ENCODE results near the gene ZNF727.

DNA sequence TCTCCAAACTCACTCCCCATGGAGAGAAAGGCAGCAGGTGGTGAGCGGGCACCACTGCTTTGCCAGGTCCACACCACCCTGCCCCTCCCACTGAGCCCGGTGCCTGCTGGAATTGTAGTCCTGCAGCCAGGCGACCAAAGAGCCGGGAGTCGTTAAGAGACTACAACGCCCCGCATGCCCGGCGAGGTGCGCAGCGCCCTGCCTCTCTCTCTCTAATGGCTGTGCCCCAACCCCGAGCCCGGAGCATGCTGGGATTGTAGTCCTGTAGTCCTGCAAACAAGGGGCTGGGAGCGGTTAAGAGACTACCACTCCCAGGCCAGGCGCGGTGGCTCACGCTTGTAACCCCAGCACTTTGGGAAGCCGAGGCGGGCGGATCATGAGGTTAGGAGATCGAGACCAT lies 8.1 kb upstream of the ZNF727 start:
- TF ChIP-seq NR2F1 (conservative IDR thresholded peaks at IDR 0.05): no peak
- TF ChIP-seq, protein P1, sequence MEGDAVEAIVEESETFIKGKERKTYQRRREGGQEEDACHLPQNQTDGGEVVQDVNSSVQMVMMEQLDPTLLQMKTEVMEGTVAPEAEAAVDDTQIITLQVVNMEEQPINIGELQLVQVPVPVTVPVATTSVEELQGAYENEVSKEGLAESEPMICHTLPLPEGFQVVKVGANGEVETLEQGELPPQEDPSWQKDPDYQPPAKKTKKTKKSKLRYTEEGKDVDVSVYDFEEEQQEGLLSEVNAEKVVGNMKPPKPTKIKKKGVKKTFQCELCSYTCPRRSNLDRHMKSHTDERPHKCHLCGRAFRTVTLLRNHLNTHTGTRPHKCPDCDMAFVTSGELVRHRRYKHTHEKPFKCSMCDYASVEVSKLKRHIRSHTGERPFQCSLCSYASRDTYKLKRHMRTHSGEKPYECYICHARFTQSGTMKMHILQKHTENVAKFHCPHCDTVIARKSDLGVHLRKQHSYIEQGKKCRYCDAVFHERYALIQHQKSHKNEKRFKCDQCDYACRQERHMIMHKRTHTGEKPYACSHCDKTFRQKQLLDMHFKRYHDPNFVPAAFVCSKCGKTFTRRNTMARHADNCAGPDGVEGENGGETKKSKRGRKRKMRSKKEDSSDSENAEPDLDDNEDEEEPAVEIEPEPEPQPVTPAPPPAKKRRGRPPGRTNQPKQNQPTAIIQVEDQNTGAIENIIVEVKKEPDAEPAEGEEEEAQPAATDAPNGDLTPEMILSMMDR (IDR thresholded peaks at IDR 0.05 in 2 of 3, conservative IDR thresholded peaks at IDR 0.05 in 1 of 3; ENCODE audit: control insufficient read depth in 2 of 3, extremely low read depth in 1 of 3, insufficient read depth in 1 of 3, low read depth in 3 of 3, low read length in 3 of 3): no peak
- no peak for TF ChIP-seq ZNF207 (IDR thresholded peaks at IDR 0.05; ENCODE audit: borderline replicate concordance)
- no peak for TF ChIP-seq SIN3A (IDR thresholded peaks at IDR 0.05; ENCODE audit: low read depth, low read length)
- TF ChIP-seq, protein P2, sequence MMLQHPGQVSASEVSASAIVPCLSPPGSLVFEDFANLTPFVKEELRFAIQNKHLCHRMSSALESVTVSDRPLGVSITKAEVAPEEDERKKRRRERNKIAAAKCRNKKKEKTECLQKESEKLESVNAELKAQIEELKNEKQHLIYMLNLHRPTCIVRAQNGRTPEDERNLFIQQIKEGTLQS (IDR thresholded peaks at IDR 0.05; ENCODE audit: borderline replicate concordance, extremely low read depth, low read depth, low read length): no peak
- no peak for TF ChIP-seq TARDBP (IDR thresholded peaks at IDR 0.05; ENCODE audit: borderline replicate concordance)
- TF ChIP-seq DPF2 (IDR thresholded peaks at IDR 0.05): no peak
- TF ChIP-seq EZH2 (IDR thresholded peaks at IDR 0.05; ENCODE audit: borderline replicate concordance, control insufficient read depth, low read depth, low read length): no peak
- TF ChIP-seq EP300 (IDR thresholded peaks at IDR 0.05; ENCODE audit: borderline replicate concordance in 1 of 2, control insufficient read depth in 1 of 2, low read depth in 2 of 2, low read length in 2 of 2): no peak
- no peak for TF ChIP-seq POLR2A (IDR thresholded peaks at IDR 0.05; ENCODE audit: low read depth, low read length)
- TF ChIP-seq RBBP5 (conservative IDR thresholded peaks at IDR 0.05): no peak
- no peak for TF ChIP-seq CREB1 (IDR thresholded peaks at IDR 0.05; ENCODE audit: low read depth)
- TF ChIP-seq, protein P3, sequence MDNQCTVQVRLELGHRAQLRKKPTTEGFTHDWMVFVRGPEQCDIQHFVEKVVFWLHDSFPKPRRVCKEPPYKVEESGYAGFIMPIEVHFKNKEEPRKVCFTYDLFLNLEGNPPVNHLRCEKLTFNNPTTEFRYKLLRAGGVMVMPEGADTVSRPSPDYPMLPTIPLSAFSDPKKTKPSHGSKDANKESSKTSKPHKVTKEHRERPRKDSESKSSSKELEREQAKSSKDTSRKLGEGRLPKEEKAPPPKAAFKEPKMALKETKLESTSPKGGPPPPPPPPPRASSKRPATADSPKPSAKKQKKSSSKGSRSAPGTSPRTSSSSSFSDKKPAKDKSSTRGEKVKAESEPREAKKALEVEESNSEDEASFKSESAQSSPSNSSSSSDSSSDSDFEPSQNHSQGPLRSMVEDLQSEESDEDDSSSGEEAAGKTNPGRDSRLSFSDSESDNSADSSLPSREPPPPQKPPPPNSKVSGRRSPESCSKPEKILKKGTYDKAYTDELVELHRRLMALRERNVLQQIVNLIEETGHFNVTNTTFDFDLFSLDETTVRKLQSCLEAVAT (IDR thresholded peaks at IDR 0.05): no peak
